Activated B cell treated with CpG ODN at 0.5 μM for 24 hours (primary cell): ENCODE results near the gene FPR3. TPM values are rescaled to one million over a fixed set of nuclear protein-coding genes. Genes with fewer than 3 reads are reported as not detected.

Experiments used
- ATAC-seq: fragments of 200-7000 bp; cut with Tn5 transposase; one replicate; pipeline ENCODE4 v1.10.0; 2021; ENCODE audit warnings: low read depth, mild to moderate bottlenecking, moderate library complexity
- CTCF ChIA-PET: fragments of 350-600 bp; sonication (Branson Sonifier 250); formaldehyde crosslinking; loops from one replicate; lab custom pipeline; 2021; ENCODE audit warnings: antibody characterized with exemption; lab: Charles Lee
- POLR2A ChIA-PET: fragments of 350-600 bp; sonication (Branson Sonifier 250); formaldehyde crosslinking; loops from one replicate; lab custom pipeline; 2021; ENCODE audit warnings: antibody characterized with exemption; lab: Charles Lee
- DNase-seq: peaks from one replicate; pipeline ENCODE4 v3.0.0; 2022
- H3K27ac Mint-ChIP-seq: one replicate; pipeline ENCODE4 v1.8.0; 2020; ENCODE audit warnings: mixed read lengths
- H3K27me3 Mint-ChIP-seq: one replicate; pipeline ENCODE4 v1.8.0; 2021; ENCODE audit warnings: mixed read lengths
- H3K36me3 Mint-ChIP-seq: one replicate; pipeline ENCODE4 v1.8.0; 2021; ENCODE audit warnings: low read depth, mixed read lengths
- H3K4me1 Mint-ChIP-seq: one replicate; pipeline ENCODE4 v1.8.0; 2021; ENCODE audit warnings: mixed read lengths
- H3K4me3 Mint-ChIP-seq: one replicate; pipeline ENCODE4 v1.8.0; 2020; ENCODE audit warnings: mild to moderate bottlenecking, mixed read lengths
- H3K9me3 Mint-ChIP-seq: one replicate; pipeline ENCODE4 v1.8.0; 2020; ENCODE audit warnings: mixed read lengths
- intact Hi-C: fragments of 100-400 bp; cut with micrococcal nuclease; formaldehyde crosslinking; loops from one replicate; pipeline ENCODE4 v1.15.1; 2024
- total RNA-seq: library from RNA; stranded (reverse); gene quantifications from 2 replicates; pipeline ENCODE4 v1.2.3, GENCODE V29; 2022
- TF ChIP-seq, protein P1 (sequence below): fragments of 200-600 bp; IDR thresholded peaks from one replicate; pipeline ENCODE4 v1.8.0; 2022; ENCODE audit warnings: antibody characterized with exemption, mild to moderate bottlenecking

Gene FPR3
- total RNA-seq, 1 donor from 2014 or later, result 0.27 TPM

DNA sequence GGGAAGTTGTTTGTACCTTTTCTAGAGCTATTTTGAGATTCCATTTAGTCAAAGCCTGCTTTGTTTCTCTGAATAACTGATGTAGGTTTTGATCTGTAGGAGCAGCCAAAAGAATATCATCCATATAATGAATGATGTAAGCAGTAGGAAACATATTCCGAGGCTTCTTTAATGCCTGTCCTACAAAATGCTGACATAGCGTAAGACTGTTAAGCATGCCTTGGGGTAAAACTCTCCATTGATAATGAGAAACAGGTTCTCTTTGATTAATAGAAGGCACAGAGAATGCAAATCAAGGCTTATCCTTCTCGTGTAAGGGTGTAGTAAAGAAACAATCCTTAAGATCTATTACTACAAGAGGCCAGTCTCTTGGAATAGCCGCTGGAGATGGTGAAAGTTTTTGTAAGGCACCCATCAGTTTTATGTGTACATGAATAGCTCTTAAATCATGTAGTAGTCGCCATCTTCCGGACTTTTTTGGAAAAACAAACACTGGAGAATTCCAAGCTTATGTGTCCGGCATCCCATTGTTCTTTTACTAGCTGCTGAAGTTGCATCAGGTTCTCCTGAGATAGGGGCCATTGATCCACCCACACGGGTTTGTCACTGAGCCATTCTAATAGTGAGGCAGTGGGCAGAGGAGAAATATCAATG, 13.5 kb downstream of the FPR3 start:
- Mint-ChIP-seq H3K4me1 (peaks cover 5% of the 10 kb centered on the region), H3K4me3 (no peak overlapping the region), H3K9me3 (peaks cover 13% of the 10 kb centered on the region), H3K36me3 (no peaks in the 10 kb centered on the region), H3K27me3 (no peaks in the 10 kb centered on the region), H3K27ac (no peak overlapping the region)
- TF ChIP-seq, protein P1, sequence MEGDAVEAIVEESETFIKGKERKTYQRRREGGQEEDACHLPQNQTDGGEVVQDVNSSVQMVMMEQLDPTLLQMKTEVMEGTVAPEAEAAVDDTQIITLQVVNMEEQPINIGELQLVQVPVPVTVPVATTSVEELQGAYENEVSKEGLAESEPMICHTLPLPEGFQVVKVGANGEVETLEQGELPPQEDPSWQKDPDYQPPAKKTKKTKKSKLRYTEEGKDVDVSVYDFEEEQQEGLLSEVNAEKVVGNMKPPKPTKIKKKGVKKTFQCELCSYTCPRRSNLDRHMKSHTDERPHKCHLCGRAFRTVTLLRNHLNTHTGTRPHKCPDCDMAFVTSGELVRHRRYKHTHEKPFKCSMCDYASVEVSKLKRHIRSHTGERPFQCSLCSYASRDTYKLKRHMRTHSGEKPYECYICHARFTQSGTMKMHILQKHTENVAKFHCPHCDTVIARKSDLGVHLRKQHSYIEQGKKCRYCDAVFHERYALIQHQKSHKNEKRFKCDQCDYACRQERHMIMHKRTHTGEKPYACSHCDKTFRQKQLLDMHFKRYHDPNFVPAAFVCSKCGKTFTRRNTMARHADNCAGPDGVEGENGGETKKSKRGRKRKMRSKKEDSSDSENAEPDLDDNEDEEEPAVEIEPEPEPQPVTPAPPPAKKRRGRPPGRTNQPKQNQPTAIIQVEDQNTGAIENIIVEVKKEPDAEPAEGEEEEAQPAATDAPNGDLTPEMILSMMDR, result no peak
- intact Hi-C loops, result no loop called here
- POLR2A ChIA-PET, result no interaction called here
- no peak for DNase-seq
- no peak for ATAC-seq
- CTCF ChIA-PET, result no interaction called here

DNA sequence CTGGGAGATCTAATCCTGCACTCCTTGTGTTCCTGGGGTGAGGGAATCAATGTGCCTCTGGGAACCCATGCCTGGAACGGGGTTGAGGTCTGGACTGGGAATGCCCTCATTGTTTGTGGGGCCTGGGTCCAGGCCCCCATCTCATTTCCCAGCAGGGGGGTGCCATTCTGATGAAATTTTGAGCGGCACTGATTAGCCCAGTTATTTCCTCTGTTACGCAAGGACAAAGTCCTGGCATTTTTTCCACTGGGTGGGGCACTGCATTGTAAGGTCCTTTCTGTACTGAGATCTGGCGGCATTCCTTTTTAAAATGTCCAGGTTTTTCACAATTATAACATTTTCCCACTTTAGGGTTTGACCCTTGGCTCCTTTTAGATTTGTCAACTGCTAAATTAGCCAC, 14.8 kb downstream of the FPR3 start:
- H3K9me3 Mint-ChIP-seq, result peaks cover 21% of the 10 kb centered on the region
- ATAC-seq, result no peak
- ChIA-PET POLR2A (no interaction called here), CTCF (no interaction called here)
- no peaks in the 10 kb centered on the region for H3K36me3 Mint-ChIP-seq
- no peak overlapping the region for H3K4me3 Mint-ChIP-seq
- no peaks in the 10 kb centered on the region for H3K4me1 Mint-ChIP-seq
- no peak overlapping the region for H3K27ac Mint-ChIP-seq
- intact Hi-C loops, result no loop called here
- TF ChIP-seq, protein P1, result no peak
- DNase-seq, result no peak
- no peaks in the 10 kb centered on the region for H3K27me3 Mint-ChIP-seq

DNA sequence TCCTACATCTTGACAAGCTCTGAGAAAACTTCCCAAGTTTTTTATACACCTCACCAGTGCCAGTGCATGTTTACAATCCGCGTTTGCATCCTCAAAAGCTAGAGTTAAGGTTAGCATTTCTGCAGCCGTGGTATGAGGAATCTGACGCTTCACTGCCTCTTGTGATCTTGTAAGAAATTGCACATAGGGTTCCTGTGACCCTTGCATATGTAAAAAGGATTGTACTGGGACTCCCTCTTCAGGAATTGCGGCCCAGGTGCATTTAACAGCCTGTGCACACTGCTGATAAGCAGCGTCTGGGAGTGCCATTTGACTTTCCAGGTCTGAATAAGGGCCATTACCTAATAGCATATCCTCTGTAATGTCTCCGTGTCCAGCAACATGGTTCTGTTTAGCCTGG, 15.3 kb downstream of the FPR3 start:
- no peaks in the 10 kb centered on the region for H3K4me1 Mint-ChIP-seq
- peaks cover 21% of the 10 kb centered on the region for H3K9me3 Mint-ChIP-seq
- POLR2A ChIA-PET, result no interaction called here
- TF ChIP-seq, protein P1, result no peak
- intact Hi-C loops, result no loop called here
- H3K27me3 Mint-ChIP-seq, result no peaks in the 10 kb centered on the region
- CTCF ChIA-PET, result no interaction called here
- no peak overlapping the region for H3K4me3 Mint-ChIP-seq
- no peak overlapping the region for H3K27ac Mint-ChIP-seq
- H3K36me3 Mint-ChIP-seq, result no peaks in the 10 kb centered on the region
- DNase-seq (no peak), ATAC-seq (no peak)

DNA sequence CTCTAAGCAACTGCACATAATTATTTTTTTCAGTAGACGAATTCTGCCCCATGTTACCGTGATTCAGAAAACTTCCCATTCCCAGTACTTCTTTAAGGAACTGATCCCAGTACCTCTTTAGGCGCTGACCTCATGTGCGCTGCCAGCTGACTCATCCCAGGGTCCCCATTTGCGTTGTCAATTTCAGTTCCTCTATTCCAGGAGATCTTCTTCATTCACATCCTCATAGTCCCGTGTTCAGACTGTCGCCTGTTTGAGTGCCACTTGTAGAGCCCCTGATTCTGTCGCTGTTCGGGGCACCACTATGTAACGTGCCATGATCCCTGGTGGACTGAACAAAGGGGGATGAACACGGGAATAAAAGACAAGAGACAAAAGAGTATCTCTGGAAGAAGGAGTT, 16.4 kb downstream of the FPR3 start:
- POLR2A ChIA-PET, result no interaction called here
- no peak overlapping the region for H3K4me3 Mint-ChIP-seq
- no peaks in the 10 kb centered on the region for H3K27me3 Mint-ChIP-seq
- TF ChIP-seq, protein P1, result no peak
- peaks cover 21% of the 10 kb centered on the region for H3K9me3 Mint-ChIP-seq
- DNase-seq (no peak), ATAC-seq (no peak)
- H3K4me1 Mint-ChIP-seq, result no peaks in the 10 kb centered on the region
- CTCF ChIA-PET, result no interaction called here
- H3K36me3 Mint-ChIP-seq, result no peaks in the 10 kb centered on the region
- intact Hi-C loops, result no loop called here
- no peak overlapping the region for H3K27ac Mint-ChIP-seq

DNA sequence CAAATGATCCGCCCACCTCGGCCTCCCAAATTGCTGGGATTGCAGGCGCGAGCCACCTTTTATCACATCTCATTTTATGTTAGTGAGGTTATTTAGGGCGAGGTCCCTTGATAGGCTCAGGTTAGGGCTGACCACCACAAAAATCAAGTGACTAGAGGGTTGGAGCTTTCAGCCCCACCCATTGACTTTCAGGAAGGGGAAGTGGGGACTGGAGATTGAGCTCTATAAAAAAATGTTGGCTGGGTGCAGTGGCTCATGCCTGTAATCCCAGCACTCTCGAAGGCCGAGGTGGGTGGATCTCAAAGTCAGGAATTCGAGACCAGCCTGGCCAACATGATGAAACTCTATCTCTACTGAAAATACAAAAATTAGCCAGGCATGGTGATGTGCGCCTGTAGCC, 20.1 kb downstream of the FPR3 start:
- no peak overlapping the region for H3K4me3 Mint-ChIP-seq
- H3K4me1 Mint-ChIP-seq, result no peaks in the 10 kb centered on the region
- no peak overlapping the region for H3K27ac Mint-ChIP-seq
- ChIA-PET POLR2A (no interaction called here), CTCF (no interaction called here)
- no peaks in the 10 kb centered on the region for H3K27me3 Mint-ChIP-seq
- H3K9me3 Mint-ChIP-seq, result peaks cover 28% of the 10 kb centered on the region
- H3K36me3 Mint-ChIP-seq, result no peaks in the 10 kb centered on the region
- TF ChIP-seq, protein P1, result no peak
- intact Hi-C loops, result no loop called here
- ATAC-seq, result no peak
- no peak for DNase-seq
